Lung microvascular endothelial cell (primary cell): ENCODE data around the gene CADPS. TPM values are rescaled to one million over a fixed set of nuclear protein-coding genes. Genes with fewer than 3 reads are reported as not detected.

ENCODE experiments used
- DNase-seq, 2 donors: peaks; one replicate each; pipeline versions ENCODE4 v3.0.0 to v3.0.0-alpha.2; 2010; ENCODE audit warnings: low read depth in 2 of 2
- total RNA-seq: library from RNA; depleted of rRNA; stranded (reverse); fragments of >200 nt; gene quantifications from 2 replicates; pipeline ENCODE4 v1.2.1, GENCODE V29; 2014

The CADPS gene
- total RNA-seq, 1 donor from 2014 or later, result not detected

DNA sequence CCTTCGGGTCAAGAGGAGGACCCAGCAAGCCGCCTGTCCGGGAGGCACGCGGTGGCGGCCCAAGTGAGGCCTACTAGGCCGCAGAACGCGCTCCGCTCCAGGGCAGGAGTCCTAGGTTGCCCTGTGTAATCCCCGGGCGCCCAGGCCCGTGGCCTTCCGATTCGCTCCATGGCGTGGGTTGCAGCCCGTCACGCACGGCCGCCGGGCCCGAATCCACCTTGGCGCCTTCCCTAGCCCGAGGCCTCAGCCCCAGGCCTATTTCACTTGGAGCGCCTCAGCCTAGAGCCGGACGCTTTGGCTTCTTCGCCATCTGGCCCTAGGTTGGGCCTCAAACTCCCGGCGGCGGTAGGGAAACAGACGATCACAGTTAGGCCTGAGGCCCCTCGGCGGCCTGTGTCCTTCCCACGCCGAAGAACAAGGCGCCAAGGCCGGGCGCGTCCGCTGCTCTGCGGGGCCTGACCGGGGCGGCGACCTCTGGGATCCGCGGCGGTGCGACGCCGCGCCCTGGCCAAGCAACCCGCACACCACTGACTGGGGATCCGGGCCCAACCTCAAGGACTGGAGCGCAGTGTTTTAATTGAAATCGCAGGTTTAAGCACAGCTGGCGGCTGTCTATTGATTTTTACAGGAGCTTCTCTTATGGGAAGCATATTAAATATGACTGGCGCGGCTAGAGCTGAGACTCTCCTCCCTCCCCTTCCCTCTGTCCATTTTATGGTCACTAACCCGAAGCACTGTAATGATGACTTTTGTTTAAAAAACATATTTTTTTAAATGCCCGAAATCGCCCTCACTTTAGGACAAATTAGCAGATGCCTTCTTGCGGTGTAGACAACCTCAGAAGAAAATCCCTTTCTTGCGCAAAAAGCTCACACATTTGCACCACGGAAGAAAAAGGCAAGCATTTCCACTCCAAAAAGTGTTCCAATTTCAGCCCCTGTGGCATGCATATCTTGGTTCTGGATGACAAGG is 498.0 kb downstream of the CADPS start:
- no peak for DNase-seq

DNA sequence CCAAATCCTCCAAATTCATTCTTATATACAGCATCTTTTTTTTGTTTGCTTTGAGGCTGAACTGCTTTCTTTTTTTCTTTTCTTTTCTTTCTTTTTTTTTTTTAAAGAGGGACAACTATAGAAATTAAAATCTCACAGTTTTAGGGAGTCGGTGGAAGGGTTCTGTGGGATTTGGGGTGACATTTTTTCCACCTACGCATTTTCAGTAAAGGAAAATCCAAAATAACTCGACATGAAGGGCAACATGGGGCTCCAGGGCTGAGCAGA is 498.8 kb downstream of the CADPS start:
- DNase-seq, result no peak

- no peak for DNase-seq
These were observed 499.4 kb downstream of the CADPS start for GRCh38 chr3:62375655-62376453.

DNA sequence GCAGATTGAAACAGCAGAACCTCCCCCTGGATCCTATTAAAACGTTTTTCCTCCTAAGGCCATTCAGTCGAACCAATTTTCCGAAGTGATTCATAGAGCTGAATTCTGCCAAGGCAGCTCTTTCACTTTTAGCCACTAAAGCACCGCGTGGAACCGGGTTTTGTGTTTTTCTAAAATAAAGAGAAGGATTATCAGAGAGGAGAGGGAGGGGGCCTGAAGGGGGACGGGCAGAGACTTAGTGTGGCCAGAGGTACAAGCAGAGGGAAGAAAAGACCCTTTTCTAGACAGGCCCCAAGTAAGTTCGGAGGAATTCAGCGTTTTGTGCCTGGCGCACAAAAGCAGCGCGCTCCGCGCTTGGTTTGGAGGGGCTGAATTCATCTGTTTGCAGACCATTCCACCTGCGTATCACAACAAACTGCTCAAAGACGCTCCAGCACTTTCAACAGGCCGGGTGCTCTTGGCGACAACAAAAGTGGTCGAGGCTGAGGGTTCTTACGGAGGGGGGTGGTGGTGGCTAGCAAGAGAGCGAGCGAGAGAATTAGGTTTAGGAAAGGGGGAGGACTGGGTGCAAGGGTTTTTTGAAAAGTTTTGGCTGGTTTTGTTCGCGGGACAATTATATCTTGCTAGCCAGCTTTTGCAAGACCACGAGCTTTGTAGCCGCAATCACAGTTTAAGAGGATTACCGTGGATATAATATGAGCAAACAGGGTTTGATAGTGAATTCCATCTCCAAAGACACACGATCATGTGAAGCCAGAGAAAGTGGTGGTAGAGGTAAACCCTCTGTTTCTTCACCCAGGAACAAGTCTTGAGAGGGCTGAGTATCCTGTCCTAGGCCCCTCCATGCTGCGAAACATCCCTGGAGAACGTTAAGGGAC is 500.6 kb downstream of the CADPS start:
- peak; percentile 13 to 31 for DNase-seq

DNA sequence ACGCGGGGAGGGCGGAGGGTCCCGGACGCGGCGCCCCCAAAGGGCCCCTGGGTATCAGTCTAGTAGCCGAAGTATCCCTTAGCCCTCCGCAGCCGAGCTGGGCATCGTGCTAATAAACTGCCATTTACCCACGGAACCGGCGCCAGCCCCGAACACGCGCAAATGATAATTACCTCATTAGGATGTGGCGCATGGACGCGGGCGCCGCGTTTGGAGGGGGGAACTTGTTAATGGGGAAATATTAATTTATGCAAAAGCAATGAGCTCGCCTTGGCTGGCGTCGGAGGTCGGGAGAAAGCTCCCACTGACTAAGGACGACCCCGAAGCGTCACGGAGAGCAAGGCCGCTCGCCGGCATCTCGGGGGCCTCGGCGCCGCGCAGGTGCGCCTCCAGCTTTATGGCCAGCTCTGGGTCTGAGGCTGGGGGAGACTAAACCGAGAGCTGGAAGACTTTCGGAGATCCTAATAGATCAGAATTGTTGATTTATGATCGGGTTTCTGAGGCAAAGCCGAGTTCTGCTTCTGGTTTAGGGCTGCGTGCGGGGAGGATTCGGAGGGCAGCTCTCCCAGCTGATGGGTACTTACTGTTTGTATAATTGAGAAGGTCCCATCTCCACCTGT is 501.4 kb downstream of the CADPS start:
- DNase-seq, result no peak

- DNase-seq, result no peak
These were observed 502.0 kb downstream of the CADPS start, which contains the start of gene FEZF2 for GRCh38 chr3:62373215-62373614. Gene FEZF2 (minus strand): TSS chr3:62373550. CDS start chr3:62372868, 682 bp downstream.

- DNase-seq, result no peak
These were observed 502.6 kb downstream of the CADPS start for GRCh38 chr3:62372621-62373041.

DNA sequence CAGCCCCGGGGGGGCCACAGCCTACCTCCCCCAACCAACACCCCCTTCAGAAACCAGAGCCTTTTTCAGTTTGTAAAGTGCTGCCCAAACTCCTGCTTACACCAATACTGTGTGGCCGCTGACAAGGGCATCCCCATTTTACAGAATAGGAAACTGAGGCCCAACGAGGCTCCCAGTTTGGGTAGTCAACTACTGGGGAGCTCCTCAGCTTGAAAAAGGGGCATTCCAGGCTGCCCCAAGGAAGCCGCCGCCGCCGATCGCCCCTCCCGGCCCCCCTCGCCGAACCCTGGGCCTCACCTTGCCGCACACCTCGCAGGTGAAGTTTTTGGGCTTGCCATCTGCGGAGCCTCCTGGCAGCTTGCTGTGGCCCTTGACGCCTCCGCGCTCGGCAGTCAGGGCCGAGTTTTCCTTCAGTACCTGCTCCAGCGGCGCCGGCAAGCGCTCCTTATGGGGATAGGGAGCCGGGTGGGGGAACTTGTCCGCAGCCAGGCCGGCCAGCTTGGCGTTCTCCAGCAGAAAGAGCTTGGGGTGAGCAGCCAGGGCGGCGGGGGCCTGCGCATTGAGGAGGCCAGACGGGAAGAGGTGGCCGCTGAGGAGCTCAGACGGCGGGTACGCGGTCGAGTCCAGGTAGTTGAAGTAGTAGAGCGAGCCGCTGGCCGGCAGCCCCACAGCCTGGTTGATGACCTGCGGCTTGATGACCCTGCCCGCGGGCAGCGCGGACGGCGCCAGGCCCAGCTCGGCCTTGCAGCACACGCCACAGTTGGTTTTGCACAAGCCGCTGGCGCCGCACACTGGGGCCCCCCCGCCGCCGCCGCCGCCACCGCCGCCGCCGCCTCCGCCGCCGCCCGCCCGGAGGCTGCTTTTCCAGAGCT is 503.3 kb downstream of the CADPS start:
- DNase-seq, result no peak

DNA sequence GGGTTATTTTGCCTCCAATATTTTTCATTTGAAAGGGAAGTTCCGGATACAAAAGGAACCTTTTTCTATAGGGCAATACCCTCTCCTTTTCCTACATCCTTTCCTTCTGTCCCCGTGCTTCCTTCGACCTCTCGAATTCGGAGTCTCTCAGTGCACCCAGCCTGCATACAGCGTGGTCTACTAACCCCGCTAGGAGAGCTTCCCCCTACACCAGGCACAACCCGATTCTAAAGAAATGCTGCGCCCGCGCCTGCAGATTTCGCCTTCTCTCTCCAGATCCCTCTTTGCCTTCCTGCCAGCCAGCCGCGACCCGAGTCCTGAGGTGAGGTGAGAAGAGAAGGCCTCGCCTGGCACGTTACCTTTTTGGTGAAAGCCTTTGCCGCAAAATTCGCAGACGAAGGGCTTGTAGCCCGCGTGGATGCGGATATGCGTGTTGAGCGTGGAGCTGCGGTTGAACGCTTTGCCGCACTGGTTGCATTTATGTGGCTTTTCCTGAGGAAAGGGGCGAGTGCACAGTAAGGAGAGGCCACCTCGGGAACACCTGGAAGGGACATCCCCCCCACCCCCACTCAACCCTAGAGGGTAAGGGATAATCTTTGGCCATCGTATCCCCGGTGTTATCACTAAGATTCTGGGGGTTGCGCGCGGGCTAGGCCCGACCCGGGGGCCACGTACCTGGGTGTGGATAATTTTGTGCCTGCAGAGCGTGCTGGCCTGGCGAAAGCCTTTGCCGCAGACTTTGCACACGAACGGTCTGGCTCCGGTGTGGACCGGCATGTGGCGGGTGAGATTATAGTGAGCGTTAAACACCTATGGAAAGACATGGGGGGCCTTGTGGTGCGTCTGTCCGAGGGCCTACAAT is 504.1 kb downstream of the CADPS start:
- DNase-seq, result no peak

- DNase-seq, result no peak
These were observed 504.9 kb downstream of the CADPS start for GRCh38 chr3:62370112-62370857.

- DNase-seq, result no peak
These were observed 505.8 kb downstream of the CADPS start for GRCh38 chr3:62369476-62369743.

- no peak for DNase-seq
These were observed 506.3 kb downstream of the CADPS start for GRCh38 chr3:62368705-62369475.

DNA sequence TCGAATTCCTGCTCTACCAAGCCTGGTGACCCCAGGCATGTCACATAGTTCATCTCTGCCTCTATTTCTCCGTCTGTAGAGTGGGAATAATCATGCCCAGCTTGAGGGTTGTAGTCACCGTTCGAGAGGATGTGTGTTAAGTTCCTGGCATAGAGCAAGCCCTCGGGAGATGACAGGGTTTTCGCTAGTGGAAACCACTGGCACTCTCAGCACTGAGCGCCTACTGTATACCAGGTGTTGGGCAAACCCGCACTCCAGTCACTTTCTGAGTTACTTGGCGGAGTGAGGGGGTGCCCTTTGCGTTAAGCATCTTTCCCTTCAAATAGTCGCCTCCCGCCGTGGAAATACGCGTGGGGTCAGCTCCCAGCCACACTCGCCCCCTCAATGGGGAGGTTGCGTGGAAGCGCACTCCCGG is 506.9 kb downstream of the CADPS start:
- DNase-seq, result no peak

DNA sequence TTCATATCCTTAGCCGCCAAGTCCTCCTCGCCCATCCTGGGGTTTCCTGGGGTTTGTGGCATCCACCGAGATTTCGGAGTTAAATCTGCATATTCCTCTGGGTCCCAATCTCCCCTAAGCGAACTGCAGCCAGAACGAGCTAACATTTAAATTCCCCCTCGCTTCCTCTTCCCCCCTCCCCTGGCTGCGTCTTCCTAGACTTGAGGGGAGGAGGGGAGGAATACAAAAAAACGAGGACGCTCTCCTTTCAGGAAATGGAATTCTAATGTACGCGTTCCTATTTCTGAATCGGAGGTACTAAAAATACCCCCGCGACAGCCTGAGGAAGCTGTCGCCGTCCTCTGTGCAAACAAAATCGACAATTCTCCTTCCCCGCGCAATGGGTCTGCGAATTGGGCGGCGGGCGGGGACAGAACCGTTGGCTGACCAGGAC is 507.4 kb downstream of the CADPS start:
- DNase-seq, result no peak

GRCh38 chr3:62366126-62366484 is 509.1 kb downstream of the CADPS start:
- no peak for DNase-seq

DNA sequence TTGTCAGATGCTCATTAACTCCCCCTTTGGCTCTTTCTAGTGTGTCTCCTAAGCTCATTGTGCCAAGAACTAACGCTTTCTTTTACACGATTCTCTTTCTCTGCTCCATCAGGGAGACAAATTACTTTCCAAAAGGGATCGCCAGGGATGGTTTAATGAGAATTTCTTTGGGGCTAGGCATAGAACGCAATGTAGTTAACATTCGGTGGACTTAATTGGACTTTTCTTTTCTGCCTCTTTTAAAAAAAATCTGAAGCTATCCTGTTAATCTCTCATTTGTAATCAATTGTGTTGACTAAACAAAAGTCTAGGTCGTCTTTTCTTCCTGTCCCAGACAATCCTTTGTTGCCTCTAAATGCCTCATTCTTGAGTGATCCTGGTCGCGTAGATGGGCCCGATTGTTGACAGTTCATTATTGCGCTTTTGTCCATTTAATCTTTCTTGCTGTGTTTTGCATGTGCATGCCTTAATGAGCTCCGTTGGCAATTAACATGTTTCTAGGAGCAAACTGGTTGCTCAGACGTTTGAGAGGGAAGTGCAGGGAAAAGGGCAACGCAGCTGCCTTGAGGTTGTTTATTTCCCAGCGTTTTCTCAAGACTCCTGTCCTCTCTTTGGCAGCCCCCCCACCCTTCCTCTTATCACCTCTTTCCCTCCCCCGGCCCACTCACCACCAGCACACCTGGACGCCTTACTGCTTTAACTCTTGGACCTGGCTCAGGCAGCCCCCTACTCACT is 509.7 kb downstream of the CADPS start:
- DNase-seq, result no peak

GRCh38 chr3:62364191-62364590 is 511.0 kb downstream of the CADPS start:
- no peak for DNase-seq
